GM18867 (cell line): Measurements from ENCODE around the gene LPCAT2.

ENCODE experiments used
- ATAC-seq: cut with Tn5 transposase; IDR thresholded peaks from one replicate; pipeline ENCODE4 v1.9.1; 2021; ENCODE audit warnings: mild to moderate bottlenecking, moderate library complexity; ENCODE audit not compliant: unreplicated experiment

The LPCAT2 gene

GRCh38 chr16:55508941-55509931 is at the start of gene LPCAT2:
LPCAT2 (plus strand) TSS chr16:55509072; CDS start chr16:55509182, 110 bp downstream.
- ATAC-seq = peak; percentile 47

- ATAC-seq = no peak
Observed at GRCh38 chr16:55462241-55462640, 46.6 kb upstream of the LPCAT2 start.

GRCh38 chr16:55464375-55464774 is 44.5 kb upstream of the LPCAT2 start:
- no peak for ATAC-seq

- ATAC-seq = peak; percentile 96
Observed at GRCh38 chr16:55465077-55465896, 43.6 kb upstream of the LPCAT2 start.

- no peak for ATAC-seq
Observed at GRCh38 chr16:55466209-55466608, 42.7 kb upstream of the LPCAT2 start.

GRCh38 chr16:55467898-55468297 is 41.0 kb upstream of the LPCAT2 start:
- ATAC-seq = no peak

- no peak for ATAC-seq
Observed at GRCh38 chr16:55468352-55468990, 40.4 kb upstream of the LPCAT2 start.

GRCh38 chr16:55469821-55470532 is 38.9 kb upstream of the LPCAT2 start:
- ATAC-seq = no peak

- ATAC-seq = no peak
Observed at GRCh38 chr16:55470533-55471371, 38.1 kb upstream of the LPCAT2 start.

- ATAC-seq = peak; percentile 68
Observed at GRCh38 chr16:55471448-55472097, 37.3 kb upstream of the LPCAT2 start.

- no peak for ATAC-seq
Observed at GRCh38 chr16:55473587-55473986, 35.3 kb upstream of the LPCAT2 start.

GRCh38 chr16:55474821-55475220 is 34.1 kb upstream of the LPCAT2 start:
- ATAC-seq = no peak

- no peak for ATAC-seq
Observed at GRCh38 chr16:55475919-55476318, 33.0 kb upstream of the LPCAT2 start.

GRCh38 chr16:55476625-55477533 is 32.0 kb upstream of the LPCAT2 start:
- no peak for ATAC-seq

GRCh38 chr16:55477736-55478135 is 31.1 kb upstream of the LPCAT2 start:
- ATAC-seq = no peak

GRCh38 chr16:55478827-55479429 is 29.9 kb upstream of the LPCAT2 start, which contains the start of gene MMP2:
MMP2 (plus strand) TSS chr16:55479198; CDS start chr16:55479480, 282 bp downstream.
- no peak for ATAC-seq

- ATAC-seq = no peak
Observed at GRCh38 chr16:55479430-55480140, 29.3 kb upstream of the LPCAT2 start.
